Spleen (tissue), 7 donors: ENCODE results near the gene EVC2.

Experiments used
- CTCF ChIP-seq, 11 experiments: fragments of 200-600 bp in 7 of 11; fragments of 450-650 bp in 4 of 11; sonication (generic) in 4 of 11; IDR thresholded peaks in 8 of 11; conservative IDR thresholded peaks in 3 of 11; 1 replicate in 7 of 11; 2 replicates in 4 of 11; pipeline versions ENCODE4 v1.4.0 to v1.8.0; 2016 to 2021; ENCODE audit warnings: antibody characterized with exemption in 11 of 11, inconsistent platforms in 4 of 11, mild to moderate bottlenecking in 1 of 11
- POLR2A ChIP-seq, 3 donors: fragments of 450-650 bp; IDR thresholded peaks; one replicate each; pipeline ENCODE4 v1.5.1; 2017; ENCODE audit warnings: antibody characterized with exemption in 3 of 3, mild to moderate bottlenecking in 1 of 3
- POLR2AphosphoS5 ChIP-seq, 3 donors: sonication (generic); formaldehyde crosslinking; IDR thresholded peaks; one replicate each; pipeline ENCODE4 v1.5.1; 2017; ENCODE audit warnings: antibody characterized with exemption in 3 of 3
- donor health status: DM: no; HTN: no; CAD: no; lungs with moderate emphysema.
- donor health status: DM: no; HTN: no; CAD: no.
- donor health status: DM: no; HTN: no; CAD: no.

- no peak for TF ChIP-seq CTCF (IDR thresholded peaks at IDR 0.05 in 8 of 11, conservative IDR thresholded peaks at IDR 0.05 in 3 of 11)
- no peak for TF ChIP-seq POLR2A (IDR thresholded peaks at IDR 0.05)
- TF ChIP-seq POLR2AphosphoS5 (IDR thresholded peaks at IDR 0.05), result no peak
Observed at GRCh38 chr4:5656415-5656814, 51.9 kb downstream of the EVC2 start.
